Middle frontal gyrus (tissue), 1 donor: ENCODE measurements around the gene SCUBE1.

Experiments used
- DNase-seq: peaks from one replicate; pipeline ENCODE4 v3.0.0-alpha.2; 2015; ENCODE audit warnings: low spot score; ENCODE audit errors: extremely low spot score

Gene SCUBE1

DNA sequence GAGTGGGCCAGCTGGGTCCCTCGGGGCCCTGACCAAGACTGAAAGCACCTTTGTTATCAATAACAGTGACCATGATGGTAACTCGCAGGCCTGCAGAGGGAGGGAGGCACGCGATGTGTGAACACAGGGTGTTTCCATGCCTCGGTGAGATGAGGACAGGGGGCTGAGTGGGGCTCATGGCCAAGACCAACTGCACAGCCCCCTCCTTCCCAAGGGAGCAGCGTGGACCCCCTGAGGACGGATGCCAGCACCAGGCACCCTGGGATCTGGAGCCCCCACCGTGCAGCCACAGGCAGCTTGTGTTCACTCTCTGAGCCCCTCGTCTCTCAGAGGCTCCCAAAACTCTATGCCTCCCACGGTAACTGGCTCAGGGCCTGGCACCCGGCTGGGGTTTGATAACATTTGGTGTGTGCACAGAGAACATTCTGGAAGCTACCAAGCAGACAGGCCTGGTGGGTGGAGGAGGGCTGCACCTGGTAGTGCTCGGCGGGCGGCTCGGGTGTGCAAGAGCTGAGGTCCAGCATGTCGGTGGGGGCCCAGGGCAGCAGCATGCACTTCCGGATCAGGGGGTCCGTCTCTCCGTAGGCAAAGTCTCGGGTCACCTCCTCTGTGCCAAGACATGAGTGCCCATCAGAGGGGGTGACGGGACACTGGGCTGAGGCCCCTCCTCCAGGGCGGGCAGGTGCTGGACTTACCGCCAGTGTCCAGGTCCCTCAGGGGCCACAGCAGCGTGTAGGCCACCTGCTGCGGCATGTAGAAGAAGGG lies 163.8 kb downstream of the SCUBE1 start:
- DNase-seq: no peak

DNA sequence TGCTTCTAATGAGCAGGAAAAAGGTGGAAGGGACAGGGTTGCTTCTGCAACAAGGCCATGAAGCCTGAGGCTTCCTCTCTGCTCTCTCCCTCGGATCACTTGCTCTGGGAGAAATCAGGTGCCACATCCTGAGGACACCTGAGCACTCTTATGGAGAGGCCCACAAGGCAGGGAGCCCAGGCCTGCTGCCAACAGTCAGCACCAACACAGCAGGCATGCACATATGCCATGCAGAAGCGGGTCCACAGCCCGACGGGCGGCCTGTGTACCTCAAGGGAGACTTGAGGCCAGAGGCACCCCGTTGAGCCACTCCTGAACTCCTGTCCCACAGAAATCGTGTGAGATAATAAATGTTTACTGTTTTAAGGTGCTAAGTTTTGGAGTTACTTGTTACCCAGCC lies 165.7 kb downstream of the SCUBE1 start:
- DNase-seq: no peak

DNA sequence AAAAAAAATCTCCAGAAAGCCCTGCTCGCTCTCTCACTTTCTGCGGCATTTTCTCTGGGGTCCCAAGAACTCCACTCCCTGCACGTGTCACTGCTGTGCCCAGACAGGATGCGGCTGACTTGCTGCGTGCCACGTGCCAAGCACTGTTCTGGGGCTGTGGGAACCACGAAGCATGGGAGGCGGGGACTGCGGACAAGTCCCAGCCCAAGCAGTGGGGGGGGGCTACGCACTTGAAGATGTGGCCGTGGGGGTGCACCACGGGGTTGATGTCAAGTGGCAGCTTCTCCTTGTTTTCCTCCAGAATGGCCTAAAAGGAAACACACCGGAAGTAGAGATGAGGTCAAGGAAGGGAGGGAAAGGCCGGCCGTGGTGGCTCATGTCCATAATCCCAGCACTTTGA lies 167.1 kb downstream of the SCUBE1 start:
- DNase-seq: no peak

DNA sequence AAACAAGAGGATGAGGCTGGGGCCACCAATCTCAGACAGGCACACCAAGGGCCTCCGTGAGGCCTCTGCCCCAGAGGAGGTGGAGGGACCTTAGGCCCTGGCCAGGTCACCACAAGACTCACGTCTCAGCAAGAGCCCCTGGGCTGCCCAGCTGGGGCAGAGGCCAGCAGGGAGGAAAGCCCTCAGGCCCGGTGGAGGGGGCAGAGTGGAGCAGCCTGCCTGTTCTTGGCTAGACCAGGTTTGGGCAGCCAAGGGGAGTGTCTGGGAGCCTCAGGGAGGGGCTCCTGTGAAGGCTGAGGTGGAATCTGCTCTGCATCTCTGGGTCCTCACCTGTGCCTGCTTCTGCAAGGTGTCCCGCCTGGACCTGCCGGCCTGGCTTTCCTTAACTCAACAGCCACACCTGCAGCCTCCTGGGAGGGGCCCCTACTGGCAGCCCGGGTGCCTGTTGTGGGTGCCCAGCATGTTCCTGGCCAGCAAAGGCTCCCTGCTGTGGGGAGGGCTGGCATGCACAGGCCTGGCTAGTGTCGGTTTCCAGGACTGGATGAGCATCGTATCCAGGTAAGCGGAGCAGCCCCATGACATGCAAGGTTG lies 168.1 kb downstream of the SCUBE1 start:
- DNase-seq: no peak

DNA sequence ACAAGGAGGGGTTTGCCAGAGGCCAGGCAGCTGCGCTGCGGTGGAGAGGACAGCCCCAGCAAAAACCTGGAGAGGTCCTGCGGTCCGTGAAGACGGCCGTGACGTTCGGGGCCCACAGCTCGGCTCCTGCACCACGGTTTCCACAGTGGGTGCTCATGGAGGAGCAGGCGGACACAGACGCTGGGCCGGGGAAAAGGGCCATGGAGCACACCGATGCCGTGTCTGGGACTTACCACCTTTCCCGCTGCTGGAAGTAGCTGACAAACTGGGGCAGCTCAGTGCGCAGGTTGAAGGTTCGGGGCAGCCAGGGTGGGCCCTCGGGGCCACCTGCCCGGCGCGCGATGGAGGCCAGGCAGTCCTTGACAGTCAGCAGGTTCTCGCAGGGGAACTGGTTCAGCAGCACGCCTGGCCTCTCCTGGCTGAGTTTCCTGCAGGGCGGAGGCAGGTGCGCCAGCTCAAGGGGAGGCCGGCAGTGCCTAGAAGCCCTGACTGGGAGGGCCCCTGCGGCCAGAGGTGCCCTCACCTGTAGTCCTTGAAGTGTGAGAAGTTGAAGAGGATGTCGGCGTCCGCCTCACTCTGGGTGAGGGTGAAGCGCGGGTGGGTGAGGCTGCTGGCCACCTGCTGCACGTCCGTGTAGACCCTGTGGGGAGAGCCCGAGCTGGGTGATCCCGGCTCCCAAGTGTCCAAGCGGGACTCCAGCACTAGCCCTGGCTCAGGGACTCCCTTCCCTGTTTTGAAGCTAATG lies 169.0 kb downstream of the SCUBE1 start:
- no peak for DNase-seq

DNA sequence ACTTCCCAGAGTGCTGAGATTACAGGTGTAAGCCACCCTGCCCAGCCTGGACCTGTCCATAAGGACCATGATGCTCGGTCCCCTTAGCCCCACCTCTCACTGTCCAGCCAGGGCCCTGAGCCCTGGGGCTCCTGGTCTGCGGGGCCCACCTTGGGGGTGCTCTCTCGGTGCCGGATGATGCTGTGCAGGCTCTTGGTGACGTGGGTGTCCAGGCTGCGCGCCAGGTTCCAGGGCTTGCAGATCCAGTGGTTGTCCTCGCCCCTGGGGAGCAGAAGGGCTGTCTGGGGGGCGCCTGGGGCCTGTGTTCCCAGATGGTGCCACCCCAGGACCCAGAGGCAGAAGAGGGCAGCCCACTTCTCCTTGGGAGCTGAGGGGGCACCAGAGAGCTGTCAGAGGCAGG lies 169.6 kb downstream of the SCUBE1 start:
- no peak for DNase-seq

DNA sequence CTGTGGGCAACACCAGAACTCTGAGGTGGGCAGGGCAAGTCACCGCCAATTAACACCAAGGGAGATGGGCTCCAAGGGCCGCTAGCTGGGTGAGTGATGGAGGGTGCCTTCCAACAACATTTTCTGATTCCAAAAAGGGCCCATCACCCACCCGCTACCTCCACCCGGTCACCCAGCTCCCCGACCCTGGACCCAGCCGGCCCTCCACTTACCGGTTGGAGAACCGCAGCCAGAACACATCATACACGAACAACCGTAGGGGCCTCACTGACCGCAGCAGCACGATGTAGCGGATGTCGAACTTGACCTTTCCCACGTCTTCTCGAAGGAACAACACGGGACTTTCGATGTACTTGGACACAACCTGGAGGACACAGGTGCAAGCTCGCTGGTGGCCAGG lies 171.0 kb downstream of the SCUBE1 start:
- DNase-seq: no peak

DNA sequence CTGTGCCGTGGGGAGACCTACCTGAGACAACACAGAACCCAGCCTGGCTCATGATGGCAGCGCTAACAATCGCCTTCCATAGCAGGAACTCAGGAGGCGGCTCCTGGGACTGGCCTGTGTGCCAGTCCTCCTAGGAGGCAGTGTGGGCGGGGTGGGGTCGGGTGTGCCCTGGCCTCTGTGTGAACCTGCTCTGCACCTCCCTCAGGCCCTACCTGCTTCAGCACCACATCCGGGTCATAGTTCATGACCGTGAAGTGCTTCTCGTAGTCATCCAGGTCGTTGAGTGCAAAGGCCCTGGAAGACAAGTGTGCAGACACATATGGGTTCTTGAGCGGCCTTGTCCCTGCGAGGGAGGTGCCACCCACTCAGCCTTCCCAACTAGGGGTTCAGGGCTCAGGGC lies 171.6 kb downstream of the SCUBE1 start:
- DNase-seq: no peak

DNA sequence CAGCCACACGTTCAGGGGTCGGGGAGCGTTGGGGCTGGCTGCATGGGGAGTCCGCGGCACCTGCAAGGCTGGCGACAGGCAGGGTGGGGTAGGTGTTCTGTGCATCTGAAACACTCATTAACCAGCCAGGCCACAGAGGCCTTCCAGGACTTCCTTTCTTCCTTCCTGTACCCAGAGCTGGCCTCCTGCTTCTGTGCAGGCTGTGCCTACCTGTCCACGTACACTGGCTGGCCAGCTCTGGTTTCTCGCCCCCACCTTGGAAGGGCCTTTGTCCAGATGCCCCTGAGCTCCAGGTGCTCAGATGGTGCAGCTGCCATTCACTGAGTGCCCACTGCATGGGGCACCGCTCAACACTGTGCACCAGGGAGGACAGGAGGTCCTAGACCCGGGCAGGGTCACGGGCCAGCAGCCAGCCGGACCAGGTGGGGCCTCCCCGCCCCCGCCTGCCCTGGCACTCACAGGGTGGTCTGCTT lies 172.1 kb downstream of the SCUBE1 start:
- no peak for DNase-seq

DNA sequence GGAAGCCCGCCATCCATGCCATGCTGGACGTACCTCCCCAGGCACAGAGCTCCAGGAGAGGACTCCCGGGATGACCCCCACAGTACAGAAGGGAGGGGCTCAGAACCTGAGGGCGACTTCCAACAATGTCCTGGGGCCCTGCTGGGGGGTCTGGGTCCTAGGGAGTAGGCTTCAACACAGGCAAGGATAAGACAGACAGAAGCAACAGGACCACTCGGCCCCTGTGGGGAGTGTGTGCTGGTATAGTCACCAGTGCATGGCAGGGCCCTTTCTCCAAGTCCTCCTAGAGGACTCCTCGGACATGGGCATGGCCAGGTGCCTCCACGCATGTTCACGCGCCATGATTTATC lies 173.1 kb downstream of the SCUBE1 start:
- DNase-seq: no peak

DNA sequence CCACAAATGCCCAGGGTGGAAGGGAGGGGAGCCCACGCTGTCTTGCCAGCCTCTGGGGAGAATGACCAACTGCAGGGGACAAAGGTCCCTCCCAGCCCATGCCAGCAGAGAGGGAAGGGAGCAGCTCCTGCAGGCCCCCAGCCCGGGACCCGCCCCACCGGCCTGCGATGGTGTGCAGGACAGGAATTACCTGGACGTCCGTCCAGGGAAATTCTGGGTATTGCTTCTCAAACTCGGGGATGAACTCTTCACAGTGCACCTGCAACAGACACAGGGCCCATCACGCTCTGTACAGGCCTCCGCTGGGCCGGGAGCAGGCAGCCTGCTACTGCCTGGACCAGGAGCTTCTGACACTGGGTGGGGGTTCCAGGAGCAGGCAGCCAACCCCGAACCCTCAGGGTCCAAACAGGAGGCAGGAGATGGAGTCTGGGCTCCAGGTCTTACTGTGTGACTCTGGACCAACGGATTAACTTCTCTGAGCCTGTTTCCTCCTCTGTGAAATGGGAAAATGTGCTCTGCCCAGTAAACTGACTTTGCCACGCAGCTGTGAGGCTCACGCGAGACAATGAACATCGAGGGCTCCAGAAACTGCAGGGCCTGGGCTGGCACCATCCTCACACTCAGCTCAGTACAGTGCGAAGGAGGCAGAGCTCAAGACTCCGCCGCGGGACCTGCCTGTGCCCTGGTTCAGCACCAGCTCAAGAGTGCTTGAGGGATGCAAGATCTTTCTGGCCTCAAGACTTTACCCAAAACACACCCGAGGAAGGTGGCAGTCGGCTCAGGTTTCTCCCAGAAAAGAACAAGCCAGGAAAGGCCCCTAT lies 173.7 kb downstream of the SCUBE1 start:
- DNase-seq: no peak

DNA sequence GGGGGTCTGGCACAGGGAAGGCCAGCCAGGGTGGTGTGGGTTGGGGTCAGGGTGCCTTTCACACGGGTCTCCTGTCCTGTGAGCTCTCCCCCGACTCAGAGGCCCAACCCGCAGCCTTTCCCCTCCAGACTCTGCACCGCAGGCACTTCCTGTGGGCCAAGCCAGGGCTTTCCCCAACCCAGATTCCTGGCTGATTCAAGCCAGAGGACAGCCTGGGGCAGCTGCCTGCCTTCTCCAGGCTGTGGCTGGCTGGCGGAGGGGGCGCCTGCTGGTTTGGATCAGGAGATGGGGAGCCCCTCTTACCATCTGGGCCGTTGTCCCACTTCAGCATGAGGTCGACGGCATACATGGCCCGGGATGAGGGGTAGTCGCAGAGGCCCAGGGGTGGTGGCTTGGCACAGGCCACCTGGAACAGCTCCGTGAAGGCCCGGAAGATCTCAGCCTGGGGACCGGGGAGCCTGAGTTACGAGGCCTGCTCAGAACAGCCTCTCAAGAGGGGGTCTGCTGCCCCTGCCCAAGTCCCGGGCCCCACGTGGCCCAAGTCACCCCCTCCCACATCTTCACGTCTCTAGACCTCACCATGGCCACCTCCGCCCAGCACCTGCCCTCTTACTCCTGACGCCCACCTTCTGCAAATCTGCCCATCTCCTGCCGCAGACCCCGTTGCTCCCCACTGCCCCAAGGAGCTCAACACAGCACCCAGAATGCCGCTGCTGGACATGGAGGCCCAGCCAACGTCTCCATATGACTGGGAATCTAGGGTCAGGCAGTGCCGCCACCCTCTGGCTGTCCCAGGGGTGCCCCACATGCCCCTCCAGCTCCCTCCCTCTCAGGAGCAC lies 174.5 kb downstream of the SCUBE1 start:
- no peak for DNase-seq

DNA sequence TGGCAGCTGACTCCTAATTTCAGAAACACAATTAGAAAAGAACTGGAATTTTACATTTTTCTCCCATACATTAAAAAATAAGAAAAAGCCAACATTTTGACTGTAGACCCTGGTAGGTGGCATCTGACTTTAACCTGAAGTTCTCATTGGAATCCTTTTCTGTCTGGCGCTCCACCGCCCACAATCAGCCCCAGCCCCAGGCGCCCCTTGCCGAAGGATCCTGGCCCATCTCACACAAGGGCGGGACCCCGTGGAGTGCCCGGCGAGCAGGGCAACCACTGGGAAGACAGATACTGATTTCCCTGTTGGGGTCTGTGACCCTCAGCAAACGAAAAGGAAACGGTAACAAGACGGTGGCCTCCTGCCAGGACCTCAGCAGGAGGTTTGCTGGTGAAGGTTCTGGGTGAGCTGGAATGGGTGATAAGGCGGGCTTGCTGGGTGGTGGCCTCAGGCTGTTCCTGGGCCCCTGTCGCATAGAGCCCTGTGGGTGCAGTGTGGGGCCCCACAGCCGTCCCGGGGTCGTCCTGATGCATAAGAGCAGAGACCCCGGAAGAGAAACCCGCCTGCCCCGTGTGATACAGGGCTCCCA lies 176.1 kb downstream of the SCUBE1 start:
- DNase-seq: no peak

DNA sequence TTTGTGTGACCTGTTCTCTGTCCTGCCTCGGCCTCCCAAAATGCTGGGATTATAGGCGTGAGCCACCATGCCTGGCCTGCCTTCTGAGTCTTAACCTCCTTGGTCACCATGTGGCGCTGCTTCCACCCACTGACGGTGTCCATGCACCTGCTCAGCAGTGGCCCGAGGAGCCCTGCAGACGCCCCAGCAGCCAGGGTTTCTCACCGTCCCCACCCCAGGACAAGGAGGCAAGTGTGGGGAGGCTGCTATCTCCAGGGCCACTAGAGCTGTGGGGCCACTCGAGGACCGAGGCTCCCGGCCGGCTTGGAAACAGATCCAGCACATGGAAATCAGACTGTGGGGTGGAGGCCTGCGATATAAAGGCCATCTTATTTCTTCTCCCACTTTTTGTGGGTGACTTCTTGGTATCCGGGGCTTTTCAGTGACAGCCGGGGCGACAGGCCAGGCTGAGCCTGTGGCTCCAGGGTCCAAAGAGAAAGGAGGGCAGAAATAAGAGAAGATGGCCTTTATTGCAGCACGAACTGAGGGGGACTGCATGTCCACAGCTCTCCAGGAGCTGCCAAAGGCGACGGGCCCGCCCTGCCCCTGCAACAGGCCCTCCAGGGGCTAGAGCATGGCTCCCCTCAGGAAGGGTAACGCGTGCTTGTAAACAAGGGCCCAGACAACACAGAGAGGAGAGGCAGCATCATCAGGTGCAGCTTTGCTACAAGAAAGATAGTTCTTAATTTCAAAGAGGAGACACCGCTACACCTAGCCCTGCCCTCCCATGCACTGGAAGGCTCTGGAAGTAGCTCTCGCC lies 176.8 kb downstream of the SCUBE1 start:
- no peak for DNase-seq

DNA sequence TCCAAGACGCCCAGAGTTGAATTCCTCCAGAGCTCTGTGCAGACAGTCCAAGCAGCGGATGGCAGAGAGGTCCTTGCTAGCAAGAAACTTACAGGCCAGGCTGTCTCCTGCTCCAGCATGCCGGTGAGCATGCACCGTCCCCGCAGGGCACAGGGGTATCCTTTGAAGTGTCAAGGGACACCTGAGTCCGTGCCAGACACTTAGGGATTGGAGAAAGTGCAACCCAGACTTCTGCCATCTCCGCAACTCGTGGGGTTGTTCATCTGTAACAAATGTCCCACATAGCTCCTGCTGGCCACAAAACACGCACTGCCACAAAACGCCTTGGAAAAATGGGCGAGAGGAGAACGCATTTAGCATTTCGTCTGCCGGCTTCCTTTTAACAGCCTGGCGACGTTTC lies 178.5 kb downstream of the SCUBE1 start:
- DNase-seq: no peak

DNA sequence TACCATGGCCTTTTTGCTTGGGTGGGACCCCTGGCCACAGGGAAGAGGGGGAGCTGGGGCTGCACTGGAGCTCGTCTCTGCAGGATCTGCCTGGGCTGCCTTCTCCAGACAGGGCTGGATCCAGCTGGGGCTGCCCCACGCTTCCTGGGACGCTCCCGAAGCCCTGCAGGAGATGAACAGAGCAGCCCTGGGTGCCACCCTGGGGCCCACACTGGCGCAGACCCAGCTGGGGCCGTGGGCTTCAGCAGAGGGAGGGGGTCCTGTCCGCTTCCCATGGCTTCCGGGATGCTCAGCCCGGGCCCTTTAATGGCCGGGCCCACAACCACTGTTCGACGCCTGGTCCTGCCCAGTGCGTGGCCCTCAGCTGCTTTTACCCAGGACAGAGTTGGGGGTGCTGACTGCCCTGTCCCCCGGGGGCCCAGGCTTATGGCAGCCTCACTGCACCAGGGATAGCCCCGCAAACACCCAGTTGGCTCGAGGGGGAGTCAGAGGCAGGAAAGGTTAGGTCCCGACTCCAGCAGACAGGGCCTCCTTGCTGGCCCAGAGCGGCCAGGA lies 179.9 kb downstream of the SCUBE1 start:
- DNase-seq: no peak

DNA sequence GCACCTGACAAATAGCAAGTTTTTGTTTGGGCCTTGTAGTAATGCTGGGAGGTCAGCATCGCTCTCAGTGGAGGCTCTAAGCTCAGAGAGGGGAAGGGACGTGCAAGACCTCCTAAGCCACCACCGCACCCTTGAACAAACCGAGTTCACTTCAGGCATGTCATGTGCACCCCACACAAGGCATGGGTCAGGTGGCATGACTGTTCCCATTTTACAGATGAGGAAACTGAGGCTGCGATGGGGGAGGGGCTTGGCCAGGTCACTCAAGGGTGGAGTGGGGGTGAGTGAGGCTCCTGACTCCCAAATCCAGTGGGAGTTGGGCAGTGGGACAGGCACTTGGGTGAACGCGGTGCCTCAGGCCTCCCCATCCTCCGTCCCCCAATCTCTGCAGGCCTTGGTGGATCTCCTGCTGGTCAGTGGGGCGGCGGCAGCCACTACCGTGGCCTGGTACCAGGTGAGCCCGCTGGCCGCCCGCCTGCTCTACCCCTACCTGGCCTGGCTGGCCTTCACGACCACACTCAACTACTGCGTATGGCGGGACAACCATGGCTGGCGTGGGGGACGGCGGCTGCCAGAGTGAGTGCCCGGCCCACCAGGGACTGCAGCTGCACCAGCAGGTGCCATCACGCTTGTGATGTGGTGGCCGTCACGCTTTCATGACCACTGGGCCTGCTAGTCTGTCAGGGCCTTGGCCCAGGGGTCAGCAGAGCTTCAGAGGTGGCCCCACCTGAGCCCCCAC lies 180.6 kb downstream of the SCUBE1 start:
- no peak for DNase-seq

DNA sequence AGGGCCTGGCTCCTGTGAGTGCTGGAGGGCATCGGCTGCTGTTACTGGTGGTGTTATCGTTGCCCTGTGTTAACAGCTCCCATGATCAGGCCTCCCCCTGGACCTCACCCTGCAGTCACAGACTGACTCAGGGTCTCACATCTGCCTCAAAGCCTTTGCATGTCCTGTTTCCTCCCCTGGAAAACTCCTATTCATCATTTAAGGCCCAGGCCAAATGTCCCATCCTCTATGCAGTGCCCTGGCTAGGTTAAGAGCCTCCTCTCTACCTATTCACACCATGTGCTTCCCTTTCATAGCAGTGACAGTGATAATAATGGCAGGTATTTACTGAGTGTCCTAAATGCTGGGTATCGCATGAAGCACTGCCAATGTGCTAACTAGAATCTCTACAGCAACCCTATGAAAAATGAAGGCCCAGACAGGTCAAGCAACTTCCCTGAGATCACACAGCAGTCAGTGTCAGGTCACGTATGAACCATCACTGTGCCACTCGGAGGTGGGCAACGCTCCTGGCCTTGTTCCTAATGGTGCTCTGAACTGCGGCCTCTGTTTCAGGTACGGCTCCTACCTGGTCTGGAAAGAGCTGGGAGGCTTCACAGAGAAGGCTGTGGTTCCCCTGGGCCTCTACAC lies 182.6 kb downstream of the SCUBE1 start:
- no peak for DNase-seq
